HL-60 (cell line): Measurements from ENCODE around the gene HEY2.

Experiments used
- DNase-seq, 2 experiments: peaks; one replicate each; pipeline ENCODE4 v3.0.0-alpha.2; 2010 to 2020; ENCODE audit warnings: low read depth in 1 of 2, low spot score in 1 of 2
- H3K27ac ChIP-seq: fragments of 250-450 bp; sonication (Bioruptor Pico); replicated peaks from 2 replicates; pipeline ENCODE4 v1.5.1; 2020; ENCODE audit warnings: mild to moderate bottlenecking, moderate library complexity
- H3K27me3 ChIP-seq: fragments of 250-450 bp; sonication (Bioruptor Pico); 2 replicates; pipeline ENCODE4 v1.5.1; 2021; ENCODE audit warnings: mild to moderate bottlenecking, moderate library complexity; ENCODE audit not compliant: insufficient read depth, poor library complexity, severe bottlenecking
- H3K4me3 ChIP-seq: replicated peaks from 2 replicates; pipeline ENCODE4 v1.5.1; 2011; ENCODE audit warnings: mild to moderate bottlenecking, control low read depth, low read length; ENCODE audit not compliant: insufficient read depth
- CTCF ChIP-seq: IDR thresholded peaks from one replicate; pipeline ENCODE4 v1.5.1; 2011; ENCODE audit warnings: low read length, control low read depth, inconsistent platforms; ENCODE audit not compliant: insufficient read depth
- GABPA ChIP-seq: IDR thresholded peaks from 2 replicates; pipeline ENCODE4 v1.6.1; 2012; ENCODE audit warnings: low read depth
- POLR2AphosphoS5 ChIP-seq: IDR thresholded peaks from 2 replicates; pipeline ENCODE4 v1.6.1; 2012; ENCODE audit warnings: low read depth
- REST ChIP-seq: IDR thresholded peaks from 2 replicates; pipeline ENCODE4 v1.6.1; 2012; ENCODE audit warnings: low read depth; ENCODE audit not compliant: insufficient replicate concordance
- SPI1 ChIP-seq: IDR thresholded peaks from 2 replicates; pipeline ENCODE4 v1.6.1; 2012; ENCODE audit warnings: low read depth, mild to moderate bottlenecking, borderline replicate concordance

The HEY2 gene

GRCh38 chr6:125792680-125793079, 43.2 kb downstream of the HEY2 start:
- Histone ChIP-seq H3K4me3 (no peak overlapping the region), H3K27ac (no peak overlapping the region), H3K27me3 (no peaks in the 10 kb centered on the region)
- no peak for DNase-seq
- TF ChIP-seq REST: no peak
- TF ChIP-seq SPI1: no peak
- no peak for TF ChIP-seq CTCF
- TF ChIP-seq GABPA: no peak
- TF ChIP-seq POLR2AphosphoS5: no peak

GRCh38 chr6:125793280-125793679, 43.8 kb downstream of the HEY2 start:
- no peak overlapping the region for H3K4me3 ChIP-seq
- H3K27me3 ChIP-seq: no peaks in the 10 kb centered on the region
- no peak overlapping the region for H3K27ac ChIP-seq
- no peak for TF ChIP-seq REST
- no peak for TF ChIP-seq POLR2AphosphoS5
- no peak for TF ChIP-seq GABPA
- no peak for TF ChIP-seq CTCF
- no peak for TF ChIP-seq SPI1
- no peak for DNase-seq

GRCh38 chr6:125793863-125794262, 44.4 kb downstream of the HEY2 start:
- DNase-seq: no peak
- no peak overlapping the region for H3K4me3 ChIP-seq
- no peak overlapping the region for H3K27ac ChIP-seq
- H3K27me3 ChIP-seq: no peaks in the 10 kb centered on the region
- TF ChIP-seq SPI1 (no peak), GABPA (no peak), REST (no peak), POLR2AphosphoS5 (no peak), CTCF (no peak)
